Lung microvascular endothelial cell (primary cell): ENCODE data around the gene ZFPL1. TPM values are rescaled to one million over a fixed set of nuclear protein-coding genes. Genes with fewer than 3 reads are reported as not detected.

ENCODE experiments used
- DNase-seq, 2 donors: peaks; one replicate each; pipeline versions ENCODE4 v3.0.0 to v3.0.0-alpha.2; 2010; ENCODE audit warnings: low read depth in 2 of 2
- total RNA-seq: library from RNA; depleted of rRNA; stranded (reverse); fragments of >200 nt; gene quantifications from 2 replicates; pipeline ENCODE4 v1.2.1, GENCODE V29; 2014

ZFPL1 gene
- total RNA-seq, 1 donor from 2014 or later = 24.0 TPM

DNA sequence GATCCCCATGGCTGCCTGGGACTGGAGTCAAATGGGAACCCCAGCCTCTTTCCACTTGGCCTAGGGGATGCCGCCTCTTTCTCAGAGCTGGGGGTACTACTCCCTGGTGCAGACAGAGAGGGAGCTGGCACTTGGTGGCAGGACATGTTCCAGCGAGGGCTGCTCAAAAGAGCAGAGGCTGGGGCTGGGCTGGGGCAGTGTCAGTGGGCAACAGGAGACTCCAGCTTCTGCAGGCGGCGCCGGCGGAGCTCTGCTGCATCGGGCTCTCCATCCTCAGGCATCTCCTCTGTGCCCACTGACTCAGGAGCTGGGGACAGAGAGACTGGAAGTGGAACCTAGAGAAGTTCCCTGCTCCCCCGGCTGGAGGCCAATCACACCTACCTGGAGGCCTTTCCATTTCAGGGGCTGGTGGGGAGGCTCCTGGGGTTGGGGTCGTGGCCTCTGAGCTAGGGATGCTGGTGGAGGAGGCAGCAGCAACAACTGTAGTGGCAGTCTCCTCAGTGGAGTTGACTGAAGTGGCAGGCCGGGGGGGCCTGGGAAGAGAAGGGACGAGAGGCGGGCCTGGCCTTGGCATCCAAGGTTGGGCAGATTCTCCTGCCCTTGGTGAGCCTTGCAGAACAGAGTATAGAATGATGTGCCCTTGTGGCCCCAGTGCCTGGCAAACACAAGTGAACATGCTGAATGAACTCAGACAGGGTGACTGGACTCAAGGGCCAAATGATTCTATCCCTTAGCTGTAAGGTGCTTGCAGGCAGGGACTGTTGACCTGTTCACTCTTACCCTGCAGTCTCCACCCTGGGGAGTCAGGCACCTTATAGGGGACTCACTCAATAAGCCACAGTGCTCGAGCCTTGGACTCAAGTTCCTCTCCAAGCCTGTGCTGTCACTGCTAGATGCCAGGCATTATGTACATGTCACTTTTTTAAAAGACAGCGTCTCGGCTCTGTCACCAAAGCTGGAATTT lies 44.4 kb downstream of the ZFPL1 start:
- no peak for DNase-seq

DNA sequence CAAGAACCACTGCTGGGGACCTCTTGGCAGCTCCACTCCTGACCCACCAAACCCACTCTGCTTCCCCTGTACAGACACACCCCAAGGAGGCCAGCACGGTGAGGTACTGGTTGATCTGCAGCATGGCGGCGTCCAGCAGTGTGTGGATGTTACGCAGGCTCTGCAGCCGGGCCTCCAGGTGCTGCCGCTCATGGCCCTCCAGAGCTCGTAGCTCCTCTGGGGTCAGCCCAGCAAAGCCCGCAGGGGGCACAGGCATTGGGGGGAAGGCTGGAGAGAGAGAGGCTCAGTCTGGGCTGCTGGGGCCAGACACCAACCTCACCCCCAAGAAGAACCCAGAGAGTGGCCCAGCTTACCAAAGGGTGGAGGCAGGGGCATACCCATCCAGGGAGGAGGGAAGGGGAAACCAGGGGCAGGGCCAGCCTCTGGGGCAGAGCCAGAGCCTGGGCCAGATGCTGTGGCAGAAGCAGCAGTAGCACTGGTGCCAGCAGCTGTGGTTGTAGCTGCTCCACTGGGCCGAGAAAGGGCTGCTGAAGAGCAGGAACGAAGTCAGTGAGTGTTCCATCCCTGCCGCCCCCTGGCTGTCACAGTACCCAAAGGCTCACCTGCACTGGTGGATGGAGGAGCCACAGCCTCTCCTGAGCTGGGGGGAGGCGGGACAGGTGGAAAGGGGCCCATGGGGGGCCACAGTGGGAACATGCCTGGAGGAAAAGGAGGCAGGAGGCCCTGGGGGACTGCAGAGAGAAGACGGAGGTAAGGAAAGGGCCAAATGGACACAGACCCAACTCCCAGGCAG lies 45.8 kb downstream of the ZFPL1 start:
- DNase-seq = no peak

DNA sequence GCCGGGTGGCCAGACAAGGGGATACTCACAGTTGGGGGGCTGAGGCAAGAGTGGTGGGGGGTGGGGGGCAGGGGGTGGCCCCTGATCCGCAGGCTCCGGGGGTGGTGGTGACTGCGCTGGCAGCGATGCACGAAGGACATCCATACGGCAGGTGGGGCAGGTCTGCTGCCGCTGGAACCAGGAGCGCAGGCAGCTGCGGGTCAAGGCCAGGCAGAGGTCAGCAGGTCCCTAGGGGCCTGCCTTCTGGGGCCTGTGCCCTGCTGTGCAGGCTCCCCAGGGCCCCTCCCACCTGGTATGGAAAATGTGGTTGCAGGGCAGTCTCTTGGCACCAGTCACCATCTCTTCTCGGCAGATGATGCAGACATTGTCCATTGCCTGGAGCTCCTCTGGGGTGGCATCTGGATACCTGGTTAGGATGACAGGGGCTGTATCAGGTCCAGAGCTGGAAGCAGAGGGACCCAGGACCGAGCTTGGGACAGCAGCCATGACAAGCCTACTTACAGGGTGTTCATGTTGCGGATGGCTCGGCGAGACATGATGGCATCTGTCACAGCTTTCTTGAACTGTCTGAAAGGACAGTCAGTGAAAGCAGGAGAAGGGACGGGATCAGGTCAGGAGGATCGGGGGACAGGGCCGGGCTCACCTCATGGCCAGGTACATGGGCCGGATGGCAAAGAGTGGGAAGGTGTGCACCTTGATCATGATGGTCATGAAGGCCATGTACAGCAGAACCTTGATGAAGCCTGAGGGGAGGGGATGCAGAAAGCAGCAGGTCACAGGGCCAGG lies 46.8 kb downstream of the ZFPL1 start:
- no peak for DNase-seq

DNA sequence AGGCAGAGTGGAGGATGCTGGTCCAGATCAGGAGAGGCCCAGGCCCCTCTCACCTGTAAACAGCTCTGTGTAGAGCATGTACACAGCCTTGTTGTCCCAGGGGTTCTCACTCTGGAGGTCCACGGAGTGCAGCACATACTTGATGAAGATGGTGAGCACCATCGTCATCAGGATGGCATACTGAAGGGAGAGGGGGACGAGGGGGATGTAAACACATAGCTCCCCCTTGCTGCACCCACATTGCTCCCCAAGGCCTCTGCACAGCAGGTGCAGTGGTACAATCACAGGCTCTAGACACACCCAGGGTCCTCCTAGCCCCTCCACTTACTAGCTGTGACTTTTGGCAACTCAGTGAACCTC lies 47.4 kb downstream of the ZFPL1 start:
- DNase-seq = no peak

DNA sequence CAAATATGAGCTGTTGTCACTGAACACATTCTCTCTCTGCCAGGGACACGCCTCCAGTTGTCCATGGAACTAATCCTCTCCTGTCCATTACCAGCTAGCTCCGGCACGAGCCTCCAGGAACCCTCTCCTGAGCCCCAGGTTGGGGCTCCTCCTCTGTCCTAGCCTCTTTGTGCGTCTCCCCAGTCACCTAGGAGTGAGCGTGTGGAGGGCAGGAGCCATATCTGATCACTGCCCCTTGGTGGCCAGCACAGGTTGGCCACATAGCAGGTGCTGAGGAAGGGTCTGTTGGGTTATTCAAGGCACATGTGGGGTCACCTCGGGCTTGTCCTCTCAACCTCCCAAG lies 47.8 kb downstream of the ZFPL1 start:
- DNase-seq = no peak

DNA sequence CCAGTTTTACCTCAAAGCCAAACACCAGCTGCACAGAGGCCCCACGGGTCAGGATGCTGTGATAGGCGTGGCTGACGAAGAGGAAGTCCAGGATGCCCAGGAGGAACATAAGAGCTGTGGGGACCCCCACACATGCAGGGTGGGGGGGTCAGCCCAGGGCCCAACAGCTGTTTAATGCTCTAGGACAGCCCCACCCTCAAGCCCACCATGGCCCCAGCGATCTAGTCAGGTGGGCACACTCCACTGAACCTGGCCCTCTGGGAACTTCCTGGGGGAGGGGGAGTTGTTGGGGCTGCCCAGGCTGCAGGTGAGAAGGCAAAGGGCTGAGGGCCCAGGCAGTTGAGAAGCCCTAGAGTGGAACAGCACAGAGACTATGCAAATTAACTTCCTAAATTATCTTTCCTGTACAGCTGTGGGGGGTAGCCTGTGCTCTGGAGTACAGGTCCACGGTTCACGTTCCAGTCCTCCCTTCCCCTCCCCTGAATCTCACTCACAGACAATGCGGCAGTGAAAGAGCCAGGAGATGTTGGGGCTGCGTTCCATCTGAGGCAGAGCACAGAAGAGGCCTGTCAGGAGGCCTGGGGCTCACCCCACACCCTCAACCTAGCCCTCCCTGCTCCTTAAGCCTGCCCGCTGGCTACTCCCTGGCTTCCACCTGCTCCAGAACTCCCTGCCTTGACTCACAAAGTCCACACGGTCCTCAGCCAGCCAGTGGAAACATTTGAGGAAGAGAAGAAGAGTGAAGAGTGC lies 48.4 kb downstream of the ZFPL1 start:
- DNase-seq = no peak

DNA sequence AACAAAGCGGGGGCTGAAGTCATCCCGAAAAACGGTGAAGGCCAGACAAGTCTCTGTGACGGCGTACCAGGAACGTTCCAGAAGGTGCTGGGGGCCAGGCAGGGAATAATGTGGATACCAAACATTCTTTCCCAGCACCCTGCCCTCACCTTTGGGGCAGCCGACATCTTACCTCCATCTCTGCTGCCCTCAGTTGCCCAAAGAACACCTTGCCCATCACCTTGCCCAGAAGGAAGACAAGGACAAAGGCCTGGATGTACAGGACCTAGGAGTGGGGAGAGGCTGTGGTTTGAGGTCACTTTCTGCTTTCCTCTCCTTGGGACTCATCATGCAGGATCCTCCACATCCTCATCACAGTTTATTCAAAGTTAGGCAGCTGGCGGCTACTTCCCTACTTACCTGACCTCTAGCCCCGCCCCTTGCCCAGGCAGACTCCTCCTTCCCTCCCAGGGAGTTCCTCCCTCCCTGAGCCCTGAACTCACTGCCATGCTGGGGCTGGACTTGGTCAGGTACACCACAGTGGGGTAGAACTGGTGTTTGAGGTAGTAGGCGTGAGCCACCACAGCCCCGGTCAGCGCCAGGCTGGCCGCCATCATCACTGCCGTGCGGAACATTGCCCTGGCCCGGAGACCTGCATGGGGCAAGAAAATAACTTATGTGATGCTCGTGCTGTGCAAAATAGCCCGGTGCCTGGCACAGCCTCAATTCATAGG lies 49.1 kb downstream of the ZFPL1 start:
- no peak for DNase-seq

DNA sequence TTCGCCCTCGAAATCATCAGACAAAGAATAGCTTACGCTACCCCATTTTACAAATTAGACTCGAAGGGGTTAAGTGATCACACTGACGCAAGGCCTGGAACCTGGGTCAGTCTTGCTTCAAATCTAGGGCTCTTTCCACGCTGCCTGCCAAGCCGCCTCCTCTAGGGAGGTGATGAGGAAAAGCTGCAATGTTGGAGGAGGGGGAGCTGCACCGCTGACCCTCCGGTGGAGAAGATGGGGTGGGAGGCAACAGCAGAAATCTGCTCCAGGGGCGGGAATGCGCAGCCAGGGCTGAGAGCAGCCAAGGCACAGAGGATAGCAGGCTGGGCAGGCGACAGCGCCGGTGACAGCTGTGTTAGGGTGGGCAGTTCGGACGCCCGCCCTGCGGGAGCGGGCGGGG lies 49.7 kb downstream of the ZFPL1 start:
- peak in 1 of 2 donors; percentile 33 for DNase-seq

DNA sequence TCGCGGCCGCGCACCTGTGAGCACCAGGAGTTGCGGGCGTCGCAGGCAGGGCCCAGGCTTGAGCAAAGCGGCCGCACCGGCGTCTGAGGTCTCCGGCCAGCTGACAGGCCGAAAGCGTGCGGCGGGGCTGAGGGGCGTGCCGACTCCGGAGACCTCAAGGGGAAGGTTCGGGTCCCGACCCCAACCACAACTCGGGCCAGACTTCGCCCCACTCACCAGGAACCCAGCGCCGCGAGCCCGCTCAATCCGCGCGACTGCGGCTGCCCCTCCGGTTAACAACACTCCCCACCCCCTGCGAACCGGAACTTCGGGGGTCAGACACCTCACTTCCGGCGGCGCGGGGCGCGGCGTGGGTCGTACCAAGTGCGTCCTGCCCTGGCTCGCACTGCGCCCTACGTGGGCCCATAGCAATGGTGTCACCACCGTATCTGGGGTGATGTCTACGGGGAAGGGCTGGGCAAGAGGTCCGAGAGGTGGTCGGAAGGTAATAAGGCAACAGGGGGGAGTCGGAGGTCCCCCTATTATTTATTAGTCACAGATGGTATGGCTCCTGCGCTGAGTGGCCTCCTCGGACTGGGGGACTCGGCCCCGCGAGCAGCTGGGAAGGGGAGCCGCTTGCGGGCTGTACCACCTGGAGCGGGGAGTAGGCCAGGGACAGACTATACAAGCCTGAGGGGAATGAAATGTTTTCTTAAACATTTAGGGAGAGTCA lies 50.4 kb downstream of the ZFPL1 start, which contains the start of gene SYVN1:
Gene SYVN1 (minus strand): TSS at position 280 of the 712 bp plus-strand sequence. CDS start 918 bp downstream, outside the sequence.
- peak; percentile 90 to 93 for DNase-seq

DNA sequence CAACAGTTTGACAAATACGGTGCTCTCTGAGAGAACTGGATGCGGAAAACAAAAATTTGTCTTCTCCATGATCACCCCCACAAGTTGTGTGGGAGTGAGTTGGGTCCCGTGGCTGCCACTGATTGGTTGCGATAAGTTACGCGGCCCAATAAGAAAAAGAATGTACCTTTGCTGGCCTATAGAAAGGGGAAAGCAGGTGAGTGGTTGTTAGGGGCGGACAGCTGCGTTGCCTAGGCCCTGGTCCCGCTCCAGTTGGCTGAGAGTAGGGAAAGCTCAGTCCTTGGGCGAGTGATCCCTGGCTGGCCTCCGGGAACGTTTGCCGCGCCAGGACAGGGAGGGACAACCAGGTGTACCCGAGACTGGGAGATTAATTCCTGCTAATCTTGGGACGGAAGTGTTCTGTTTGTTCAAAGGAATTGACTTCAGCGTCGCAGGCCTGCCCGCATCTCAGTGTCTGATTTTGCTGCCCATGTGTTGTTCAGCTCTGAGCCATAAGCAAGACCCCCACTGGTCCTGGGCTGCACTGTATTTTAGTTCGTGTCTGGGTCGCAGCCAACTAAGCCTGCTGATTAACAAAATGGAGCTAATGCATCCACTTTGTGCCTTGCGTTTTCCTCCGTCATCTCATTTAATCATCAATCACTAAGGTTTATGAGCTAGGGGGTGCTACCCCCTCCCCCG lies 51.1 kb downstream of the ZFPL1 start:
- DNase-seq = peak; percentile 97 to 98

DNA sequence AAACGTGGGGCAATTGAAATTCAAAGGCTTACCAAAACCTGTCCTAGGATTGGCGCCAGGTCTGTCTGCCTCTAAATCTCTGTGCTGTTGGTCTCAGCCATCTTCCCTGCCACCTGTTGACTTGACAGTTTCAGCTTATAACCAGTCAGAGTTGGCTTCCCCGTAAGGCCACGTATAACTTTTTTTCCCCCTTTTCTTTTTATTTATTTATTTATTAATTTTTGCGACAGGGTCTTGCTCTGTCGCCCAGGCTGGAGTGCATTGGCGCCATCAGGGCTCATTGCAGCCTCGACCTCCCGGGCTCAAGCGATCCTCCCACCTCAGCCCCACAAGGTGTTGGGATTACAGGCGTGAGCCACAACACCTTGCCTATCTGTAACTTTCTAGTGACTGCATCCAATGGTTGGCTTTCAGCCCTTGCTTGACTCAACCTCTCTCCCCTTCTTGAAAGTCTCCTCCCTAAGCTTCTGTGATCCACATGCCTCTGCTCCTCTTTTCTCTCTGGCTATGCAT lies 51.7 kb downstream of the ZFPL1 start:
- DNase-seq = no peak

DNA sequence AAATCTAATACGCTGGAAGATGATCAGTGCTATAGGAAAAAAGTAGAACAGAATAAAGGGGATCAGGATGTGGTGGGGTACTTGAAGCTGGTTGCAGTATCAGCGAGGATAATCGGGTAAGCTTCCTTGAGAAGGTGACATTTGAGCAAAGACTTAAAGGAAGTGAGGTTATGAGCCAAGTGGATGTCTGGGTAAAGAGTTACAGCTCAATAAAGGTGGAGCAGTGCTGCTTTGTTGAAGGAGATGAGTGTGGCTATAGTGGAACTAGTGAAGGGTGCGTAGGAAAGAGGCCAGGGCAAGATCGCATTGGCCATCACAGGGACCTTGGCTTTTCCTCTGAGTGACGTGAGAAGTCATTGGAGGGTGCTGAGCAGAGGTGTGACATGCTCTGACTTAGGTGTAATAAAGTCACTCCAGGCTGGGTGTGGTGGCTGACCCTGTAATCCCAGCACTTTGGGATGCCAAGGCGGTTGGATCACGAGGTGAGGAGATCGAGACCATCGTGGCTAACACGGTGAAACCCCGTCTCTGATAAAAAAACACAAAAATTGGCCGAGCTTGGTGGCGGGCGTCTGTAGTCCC lies 52.6 kb downstream of the ZFPL1 start:
- no peak for DNase-seq

Other genes starting within 250 kb of the ZFPL1 start
- gene CDC42BPG, start 239.6 kb upstream of the ZFPL1 start, total RNA-seq = 0.22 and 0.79 TPM in 2 replicates
- gene EHD1, start 205.6 kb upstream of the ZFPL1 start, total RNA-seq = 27.6 and 33.6 TPM in 2 replicates
- 7.6 and 12.1 TPM in 2 replicates for gene ATG2A, start 167.0 kb upstream of the ZFPL1 start, total RNA-seq
- 5.0 and 11.5 TPM in 2 replicates for gene PPP2R5B, start 159.5 kb upstream of the ZFPL1 start, total RNA-seq
- not detected in 2 replicates for gene GPHA2, start 148.3 kb upstream of the ZFPL1 start, total RNA-seq
- not detected in 2 replicates for gene MAJIN, start 112.1 kb upstream of the ZFPL1 start, total RNA-seq
- 0.20 and 0.44 TPM in 2 replicates for gene BATF2, start 87.3 kb upstream of the ZFPL1 start, total RNA-seq
- gene ARL2, start 70.1 kb upstream of the ZFPL1 start, total RNA-seq = 95.2 and 145 TPM in 2 replicates
- gene SNX15, start 56.8 kb upstream of the ZFPL1 start, total RNA-seq = 6.8 and 10.7 TPM in 2 replicates
- 6.8 and 7.5 TPM in 2 replicates for gene SAC3D1, start 43.0 kb upstream of the ZFPL1 start, total RNA-seq
- gene NAALADL1, start 25.7 kb upstream of the ZFPL1 start, total RNA-seq = 9.8 and 12.3 TPM in 2 replicates
- 2.0 and 3.9 TPM in 2 replicates for gene CDCA5, start 182 bp upstream of the ZFPL1 start, total RNA-seq
- 154 and 265 TPM in 2 replicates for gene VPS51, start 12.0 kb downstream of the ZFPL1 start, total RNA-seq
- 15.3 and 21.4 TPM in 2 replicates for gene TM7SF2, start 27.6 kb downstream of the ZFPL1 start, total RNA-seq
- 4.6 and 9.7 TPM in 2 replicates for gene ZNHIT2, start 33.5 kb downstream of the ZFPL1 start, total RNA-seq
- gene FAU, start 37.9 kb downstream of the ZFPL1 start, total RNA-seq = 355 and 442 TPM in 2 replicates
- 39.2 and 41.3 TPM in 2 replicates for gene MRPL49, start 38.1 kb downstream of the ZFPL1 start, total RNA-seq
- 4.1 and 10.1 TPM in 2 replicates for gene SYVN1, start 50.3 kb downstream of the ZFPL1 start, total RNA-seq
- gene SPDYC, start 86.0 kb downstream of the ZFPL1 start, total RNA-seq = not detected in 2 replicates
- gene CAPN1, start 97.7 kb downstream of the ZFPL1 start, total RNA-seq = 60.9 and 80.2 TPM in 2 replicates
- 1.8 and 3.5 TPM in 2 replicates for gene POLA2, start 177.7 kb downstream of the ZFPL1 start, total RNA-seq
- 5.4 and 10.1 TPM in 2 replicates for gene CDC42EP2, start 230.6 kb downstream of the ZFPL1 start, total RNA-seq
- 17.9 and 18.3 TPM in 2 replicates for gene DPF2, start 249.6 kb downstream of the ZFPL1 start, total RNA-seq